CD1c-positive myeloid dendritic cell (primary cell): Measurements from ENCODE around the gene EPN3.

ENCODE experiments used
- DNase-seq: peaks from one replicate; pipeline ENCODE4 v3.0.0-alpha.2; 2016; ENCODE audit errors: extremely low spot score

EPN3 gene

DNA sequence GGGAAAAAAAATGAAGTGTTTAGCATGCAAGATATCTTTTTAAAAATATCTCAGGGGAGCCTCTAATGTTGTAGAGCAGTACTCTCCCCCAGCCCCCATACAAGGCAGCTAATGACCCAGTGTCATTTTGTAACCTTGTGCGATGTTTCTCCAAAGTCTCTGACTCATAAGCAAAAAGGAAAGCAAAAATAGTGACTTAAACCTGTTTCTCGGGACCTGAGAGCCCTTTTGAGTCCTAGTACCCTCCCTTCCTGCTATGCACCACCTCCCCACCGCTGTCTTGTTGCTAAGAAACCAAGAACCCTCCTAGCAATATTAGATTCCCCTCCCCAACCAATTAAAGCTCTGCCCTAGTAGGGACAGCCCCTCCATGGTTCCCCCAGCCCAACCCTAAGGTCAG, 21.5 kb upstream of the EPN3 start:
- peak; percentile 7 for DNase-seq

DNA sequence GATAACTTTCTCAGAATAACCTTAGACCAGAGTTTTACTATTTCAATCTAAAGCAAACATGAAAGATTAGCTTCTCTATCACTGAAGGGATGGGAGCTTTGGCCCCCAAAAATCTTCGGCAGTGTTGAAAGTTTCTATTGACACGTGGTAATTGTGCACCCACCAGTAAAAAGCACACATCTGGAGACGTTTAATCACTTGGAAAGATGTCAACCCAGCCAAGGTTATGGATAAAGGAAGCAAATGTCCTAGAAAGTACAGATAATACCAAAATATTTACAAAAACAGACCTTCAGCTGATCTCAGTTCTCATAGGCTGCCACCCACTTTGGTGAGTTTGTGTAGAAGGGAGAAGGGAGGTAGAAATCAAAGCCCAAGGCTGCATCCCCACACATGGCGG, 19.0 kb upstream of the EPN3 start:
- DNase-seq, result no peak

DNA sequence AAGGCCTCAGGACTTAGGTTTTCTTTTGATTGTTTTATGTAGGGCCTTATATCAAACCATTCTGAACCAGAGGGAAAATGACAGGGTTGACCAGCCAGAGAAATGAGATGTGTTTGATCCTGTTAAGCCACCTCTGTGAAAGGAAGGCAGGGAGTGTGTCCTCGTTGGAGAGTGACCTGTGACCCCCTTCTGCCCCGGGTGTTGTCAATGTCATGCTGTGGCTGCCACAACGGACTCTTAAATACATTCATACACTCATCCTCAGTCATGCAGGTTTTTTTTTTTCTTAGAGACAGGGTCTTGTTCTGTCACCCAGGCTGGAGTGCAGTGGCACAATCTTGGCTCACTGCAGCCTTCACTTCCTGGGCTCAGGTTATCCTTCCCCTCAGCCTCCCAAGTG, 18.1 kb upstream of the EPN3 start:
- DNase-seq, result no peak

DNA sequence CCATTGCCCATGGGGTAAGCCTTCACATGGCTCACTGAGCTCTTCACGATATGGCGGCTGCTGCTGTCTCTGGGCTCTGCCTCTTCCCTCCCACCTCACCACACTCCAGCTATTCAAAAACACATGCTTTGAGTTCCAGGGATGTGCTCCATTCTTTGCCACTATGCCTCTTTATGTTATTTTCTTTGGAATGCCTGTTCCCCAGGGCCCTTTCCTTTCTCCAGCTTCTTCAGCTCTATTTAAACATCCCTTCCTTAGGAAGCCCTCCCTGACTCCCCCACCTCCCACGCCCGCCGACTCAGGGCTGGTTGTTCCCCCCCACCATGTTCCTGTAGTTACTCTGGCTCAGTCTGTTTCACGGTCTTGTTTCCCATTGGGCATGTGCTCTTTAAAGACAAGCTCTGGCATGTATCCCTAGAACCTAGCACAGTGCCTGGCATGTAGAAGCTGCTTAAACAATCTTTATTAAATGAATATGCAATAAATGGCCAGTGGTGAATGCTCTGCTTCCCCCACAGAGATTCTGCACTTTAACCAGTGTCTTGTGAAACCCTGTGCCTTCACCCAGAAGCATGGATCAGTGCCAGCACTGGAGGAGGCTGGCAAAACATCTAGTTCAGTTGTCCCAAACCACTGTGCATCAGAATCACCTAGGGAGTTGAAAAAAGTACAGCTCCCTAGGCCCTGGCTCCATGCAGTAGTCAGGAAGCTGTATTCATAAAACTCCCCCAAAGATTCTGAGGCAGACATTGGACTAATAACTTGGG, 17.4 kb upstream of the EPN3 start:
- peak; percentile 15 for DNase-seq

DNA sequence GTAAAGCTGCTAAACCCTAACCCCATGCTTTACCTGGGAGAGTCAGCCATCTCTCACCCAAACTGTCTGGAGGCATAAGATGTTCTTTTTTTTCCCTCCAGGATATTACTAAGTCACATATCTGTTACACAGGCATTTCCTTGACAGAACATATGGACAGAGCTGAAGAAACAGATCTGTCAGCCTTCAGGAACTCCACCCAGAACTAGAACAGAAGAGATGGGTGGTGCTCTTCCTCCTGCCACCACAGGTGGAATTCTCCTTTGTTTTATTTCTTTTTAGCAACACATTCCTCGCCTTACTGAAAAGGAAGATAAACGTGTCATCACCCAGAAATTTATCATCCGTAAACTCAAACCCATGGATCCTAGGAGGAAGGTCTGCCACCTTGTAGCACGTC, 15.5 kb upstream of the EPN3 start:
- DNase-seq, result no peak

DNA sequence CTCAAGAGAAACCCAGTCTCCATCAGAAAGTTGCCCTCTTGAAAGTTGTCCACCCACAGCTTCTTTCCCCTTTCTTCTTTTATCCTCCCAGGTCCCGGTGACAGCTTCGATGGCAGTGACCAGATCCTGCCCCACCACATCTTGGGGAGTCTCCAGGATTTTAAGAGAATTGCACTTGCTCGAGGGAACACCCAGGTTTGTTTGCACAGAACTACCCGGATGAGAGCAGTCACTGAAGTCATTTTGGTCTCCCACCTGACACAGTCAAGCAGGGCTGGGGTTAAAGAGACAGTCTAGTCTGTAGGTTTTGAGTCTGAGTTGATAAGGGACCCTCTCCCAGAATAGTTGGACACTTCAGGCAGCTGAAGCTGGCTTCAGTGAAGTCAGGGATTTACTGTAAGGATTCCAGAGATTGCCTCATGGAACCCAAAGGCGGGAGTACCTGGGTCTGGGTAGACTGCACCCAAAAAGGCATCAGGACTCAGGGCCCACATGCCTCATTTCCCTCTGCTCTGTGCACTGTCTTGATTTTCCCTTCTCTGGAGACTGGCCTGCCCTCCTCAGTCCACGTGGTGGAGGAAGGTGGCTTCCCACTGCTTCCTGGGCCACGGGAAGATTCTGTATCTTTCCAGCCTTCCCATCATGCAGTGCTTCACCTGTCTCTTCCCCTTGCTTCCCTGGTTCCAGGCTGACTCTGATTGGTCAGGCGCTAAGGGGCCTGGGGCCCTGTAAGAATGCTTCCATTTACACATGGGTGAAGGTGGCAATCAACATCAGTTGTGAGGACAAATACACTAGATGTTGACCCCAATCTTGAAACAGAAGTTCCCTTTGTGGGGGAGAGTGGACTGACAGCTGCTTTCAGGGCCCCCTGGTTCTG, 14.8 kb upstream of the EPN3 start:
- no peak for DNase-seq

DNA sequence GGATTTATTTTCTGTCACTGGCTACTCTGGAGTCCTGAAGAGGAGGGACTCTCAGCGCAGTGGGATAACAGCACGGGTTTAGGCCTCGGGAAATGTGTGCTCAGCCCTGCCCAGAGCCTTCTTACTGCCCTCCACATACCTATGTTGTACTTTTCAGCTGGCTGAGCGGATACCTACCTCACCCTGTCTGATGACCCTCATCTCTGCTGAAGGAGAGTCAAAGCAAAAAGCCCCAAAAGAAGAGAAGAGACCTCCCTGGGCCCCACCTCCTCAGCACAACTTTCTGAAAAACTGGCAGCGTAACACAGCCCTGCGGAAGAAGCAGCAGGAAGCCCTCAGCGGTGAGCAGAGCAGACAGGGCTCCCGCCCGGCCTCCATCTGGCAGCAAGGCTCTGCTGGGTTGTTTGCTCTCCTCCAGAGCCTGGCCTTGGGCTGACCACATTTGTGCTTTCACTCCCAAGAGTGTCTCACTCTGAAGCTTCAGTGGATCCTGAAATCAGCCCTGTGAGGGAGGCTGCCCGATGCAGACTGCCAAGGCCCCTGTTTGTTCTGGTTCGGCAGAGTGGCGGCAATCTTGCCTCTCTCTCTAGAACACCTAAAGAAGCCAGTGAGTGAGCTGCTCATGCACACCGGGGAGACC, 14.0 kb upstream of the EPN3 start:
- no peak for DNase-seq

DNA sequence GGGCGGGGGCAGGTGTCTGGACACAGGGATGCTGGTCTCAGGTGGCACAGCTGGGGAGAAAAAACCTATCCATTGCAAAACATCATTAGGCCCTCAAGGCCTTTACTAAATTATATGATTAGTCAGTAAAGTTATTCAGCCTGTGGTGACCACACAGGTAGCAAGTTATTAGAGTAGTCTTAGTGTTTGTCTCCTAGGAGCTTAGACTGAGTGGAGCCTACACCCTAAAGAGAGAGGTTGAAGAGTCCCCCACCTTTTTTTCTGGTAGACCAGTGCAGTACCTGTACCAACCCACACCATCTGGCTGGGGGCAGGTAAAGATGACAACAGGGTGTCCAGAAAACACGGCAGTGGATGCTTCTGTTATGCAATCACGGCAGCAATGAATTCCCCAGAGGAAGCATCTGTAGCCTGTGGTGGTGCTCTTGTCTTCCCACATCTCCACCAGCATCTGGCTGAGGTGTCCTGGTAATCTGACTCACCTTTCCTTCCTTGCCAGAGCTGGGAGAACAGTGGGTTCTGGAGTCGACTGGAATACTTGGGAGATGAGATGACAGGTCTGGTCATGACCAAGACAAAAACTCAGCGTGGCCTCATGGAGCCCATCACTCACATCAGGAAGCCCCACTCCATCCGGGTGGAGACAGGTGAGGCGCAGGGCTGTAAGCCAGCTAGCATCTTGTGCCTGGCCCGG, 13.2 kb upstream of the EPN3 start:
- no peak for DNase-seq

DNA sequence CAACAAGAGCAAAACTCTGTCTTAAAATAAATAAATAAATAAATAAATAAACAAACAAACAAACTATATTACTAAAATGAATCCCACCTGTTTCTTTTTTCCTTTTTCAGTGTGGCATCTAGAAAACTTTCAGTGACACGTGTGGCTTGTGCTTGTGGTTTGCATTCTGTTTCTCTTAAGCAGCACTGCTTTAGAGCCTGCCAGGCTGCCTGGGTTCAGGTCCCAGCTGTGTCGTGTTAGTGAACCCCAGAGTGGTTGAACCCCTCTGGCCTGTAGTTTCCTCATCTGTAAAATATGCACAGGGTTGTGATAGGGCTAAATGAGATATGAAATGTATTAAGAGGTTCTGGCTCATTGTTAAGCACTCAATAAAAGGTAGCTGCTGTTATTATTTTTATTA, 12.1 kb upstream of the EPN3 start:
- DNase-seq, result no peak

DNA sequence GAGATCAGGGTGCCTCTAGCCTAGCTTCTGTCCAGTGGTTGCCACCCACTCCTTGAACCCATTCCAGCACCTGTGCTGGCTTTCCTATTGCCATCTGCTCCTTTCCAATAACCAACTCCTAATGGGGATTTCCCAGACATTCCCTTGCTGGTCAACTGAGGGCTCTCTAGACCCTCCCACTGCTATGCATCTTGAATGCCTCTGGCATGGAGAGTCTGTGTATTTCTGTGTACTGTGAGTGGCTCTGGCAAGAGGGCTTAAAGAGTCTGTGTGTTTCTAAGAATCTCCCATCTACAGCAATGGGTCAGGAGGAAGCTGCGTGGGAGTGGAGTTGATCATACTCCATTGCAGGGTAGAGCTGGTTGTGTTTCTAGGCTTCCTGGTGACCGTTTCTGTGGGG, 11.0 kb upstream of the EPN3 start:
- no peak for DNase-seq

DNA sequence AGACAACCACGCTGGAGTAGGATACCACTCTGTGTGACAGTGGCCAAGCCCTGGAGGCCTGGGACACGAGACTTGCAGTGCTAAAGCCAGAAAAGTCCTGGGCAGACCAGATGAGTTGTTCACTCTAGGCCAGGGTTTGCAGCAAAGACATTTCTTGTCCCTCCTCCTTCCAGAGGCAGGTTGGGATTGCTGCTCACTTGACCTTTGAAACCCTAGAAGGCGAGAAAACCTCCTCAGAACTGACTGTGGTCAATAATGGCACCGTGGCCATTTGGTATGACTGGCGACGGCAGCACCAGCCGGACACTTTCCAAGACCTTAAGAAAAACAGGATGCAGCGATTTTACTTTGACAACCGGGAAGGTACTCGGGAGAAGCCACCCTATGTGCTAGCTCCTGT, 9.8 kb upstream of the EPN3 start:
- DNase-seq, result no peak

DNA sequence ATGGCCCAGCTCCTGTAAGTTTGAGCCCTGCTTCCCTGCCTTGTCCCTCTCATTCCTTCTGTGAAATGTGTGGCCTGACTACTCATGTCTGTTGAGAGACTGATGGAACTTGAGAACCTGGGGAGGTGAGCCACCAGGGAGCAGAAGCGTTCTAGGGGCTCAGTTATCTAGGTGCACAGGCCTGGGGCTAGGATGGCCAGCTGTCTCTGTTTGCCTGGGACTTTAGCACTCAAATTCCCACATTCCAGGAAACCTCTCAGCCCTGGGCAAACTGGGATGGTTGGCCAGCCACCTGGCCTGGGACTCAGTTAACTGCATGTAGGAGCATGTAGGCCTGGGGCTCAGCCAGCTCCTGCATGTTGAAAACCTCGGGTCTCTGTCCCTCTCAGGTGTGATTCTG, 9.3 kb upstream of the EPN3 start:
- DNase-seq, result no peak

DNA sequence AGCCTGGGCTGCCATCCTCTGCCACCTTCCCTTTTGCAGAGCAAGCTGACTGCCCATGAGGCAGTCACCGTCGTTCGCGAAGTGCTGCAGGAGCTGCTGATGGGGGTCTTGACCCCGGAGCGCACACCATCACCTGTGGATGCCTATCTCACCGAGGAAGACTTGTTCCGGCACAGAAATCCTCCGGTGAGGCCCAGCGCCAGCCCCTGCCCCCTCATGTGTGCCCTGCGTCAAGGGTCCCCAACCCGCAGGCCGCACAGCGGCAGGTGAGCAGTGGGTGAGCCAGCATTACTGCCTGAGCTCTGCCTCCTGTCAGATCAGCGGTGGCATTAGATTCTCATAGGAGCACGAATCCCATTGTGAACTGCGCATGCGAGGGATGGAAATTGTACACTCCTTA, 7.7 kb upstream of the EPN3 start:
- DNase-seq, result no peak

DNA sequence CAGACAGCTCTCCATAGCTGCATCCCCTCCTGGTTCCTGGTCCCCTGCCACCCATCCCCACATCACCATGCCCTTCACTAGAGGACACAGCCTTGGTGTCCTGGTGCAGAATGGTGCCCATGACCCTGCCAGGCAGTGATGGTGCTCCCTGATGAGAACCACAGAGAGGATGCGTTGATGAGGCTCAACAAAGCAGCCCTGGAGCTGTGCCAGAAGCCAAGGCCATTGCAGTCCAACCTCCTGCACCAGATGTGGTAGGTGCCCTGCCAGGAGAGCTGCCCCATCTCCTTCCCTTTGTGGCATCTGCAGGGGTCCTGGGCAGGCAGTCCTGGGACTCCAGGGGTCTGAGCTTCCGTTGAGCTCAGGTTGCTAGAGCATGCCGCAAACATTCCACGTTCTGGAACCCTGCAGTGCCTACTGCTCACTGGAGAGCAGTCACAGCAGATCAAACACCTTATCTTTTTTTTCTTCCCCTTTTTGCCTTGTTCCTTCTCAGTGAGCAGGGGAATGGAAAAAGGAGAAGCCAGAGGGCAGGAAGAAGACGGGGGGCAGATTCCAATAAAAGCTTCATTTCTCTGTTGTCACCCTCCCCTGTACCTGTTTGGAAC, 5.3 kb upstream of the EPN3 start:
- no peak for DNase-seq

DNA sequence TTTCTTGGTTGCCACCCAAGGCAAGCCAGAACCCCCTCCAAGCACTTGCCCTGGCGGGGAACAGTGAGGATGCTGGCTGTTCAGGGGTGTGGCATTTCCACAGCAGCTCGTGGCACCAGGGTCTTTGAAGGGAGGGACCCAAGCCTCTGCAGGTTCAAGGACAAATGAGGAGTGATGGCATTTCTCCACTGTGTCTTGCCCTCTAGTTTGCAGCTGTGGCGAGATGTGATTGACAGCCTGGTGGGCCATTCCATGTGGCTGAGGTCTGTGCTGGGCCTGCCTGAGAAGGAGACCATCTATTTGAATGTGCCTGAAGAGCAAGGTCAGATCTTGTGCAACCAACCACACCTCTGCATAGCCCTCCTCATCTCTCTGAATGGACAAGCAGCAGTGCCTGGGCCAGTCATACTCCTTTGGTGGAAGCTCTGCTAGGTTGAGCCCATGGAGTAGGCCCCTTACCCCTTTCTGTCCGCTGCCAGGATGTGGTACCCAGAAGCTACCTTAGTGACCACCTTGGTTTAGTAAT, 4.5 kb upstream of the EPN3 start:
- no peak for DNase-seq

DNA sequence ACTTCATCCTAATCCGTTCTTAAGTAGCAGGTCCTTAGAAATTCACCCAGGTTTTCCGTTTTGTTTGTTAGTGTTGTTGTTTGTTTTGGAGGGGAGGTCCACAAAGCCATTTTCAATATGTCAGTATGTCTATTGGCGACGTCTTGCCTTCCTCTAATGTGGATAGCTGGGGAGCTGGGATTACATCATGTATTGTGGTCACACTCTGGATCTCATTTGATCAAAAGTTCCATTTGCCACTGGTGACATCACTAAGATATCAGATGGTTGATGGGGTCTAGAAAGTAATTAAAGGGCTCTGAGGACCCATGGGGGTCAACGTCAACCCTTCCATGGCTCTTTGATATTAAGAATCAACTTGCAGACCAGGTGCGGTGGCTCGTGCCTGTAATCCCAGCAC, 2.7 kb upstream of the EPN3 start:
- no peak for DNase-seq

DNA sequence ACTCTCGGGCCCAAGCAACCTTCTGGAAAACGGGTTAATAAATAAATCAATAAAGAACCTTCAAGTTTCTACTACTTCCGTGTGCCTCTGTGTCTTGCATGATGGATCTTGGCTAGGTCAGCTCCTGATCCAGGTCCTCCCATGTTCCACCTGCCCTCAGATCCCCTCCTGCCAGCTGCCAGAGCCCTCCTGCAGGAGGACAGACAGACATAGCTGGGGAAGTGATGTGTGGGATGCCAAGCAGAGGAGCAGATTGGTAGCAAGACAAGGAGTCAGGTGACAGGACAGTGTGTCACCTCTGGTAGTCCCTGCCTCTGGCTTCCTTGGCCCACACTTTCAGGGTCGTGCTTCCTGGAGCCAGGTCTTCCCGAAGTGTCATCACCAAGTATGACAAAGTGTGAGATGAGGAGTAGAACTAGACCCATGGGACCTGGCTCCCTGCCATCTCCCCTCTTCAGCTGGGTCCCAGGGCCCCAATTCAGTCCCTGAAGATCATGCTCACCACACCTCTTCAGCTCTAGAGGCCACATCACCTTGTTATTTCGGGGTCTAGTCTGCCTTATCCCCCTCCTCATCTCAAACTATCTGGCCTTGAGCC, 1.0 kb upstream of the EPN3 start:
- DNase-seq, result no peak

DNA sequence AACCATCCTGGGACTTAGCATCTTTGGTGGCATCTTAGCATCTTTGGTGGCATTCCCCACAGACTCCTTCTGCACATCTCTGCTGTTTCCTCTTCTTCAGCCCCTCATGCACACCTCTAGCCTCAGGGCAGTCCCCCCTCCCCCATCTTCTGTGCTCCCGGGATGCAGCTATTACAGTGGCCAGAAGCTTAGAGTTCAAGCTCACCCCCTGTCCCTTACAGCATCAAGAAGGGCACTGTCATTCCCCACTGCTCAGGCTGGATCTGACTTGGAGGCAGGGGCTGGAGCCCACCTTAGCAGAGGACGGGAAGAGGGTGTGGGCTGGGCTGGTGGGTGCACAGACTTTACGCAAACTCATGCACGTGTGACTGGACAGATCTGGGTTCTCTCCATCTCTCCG, 650 bp downstream of the EPN3 start:
- DNase-seq, result no peak

DNA sequence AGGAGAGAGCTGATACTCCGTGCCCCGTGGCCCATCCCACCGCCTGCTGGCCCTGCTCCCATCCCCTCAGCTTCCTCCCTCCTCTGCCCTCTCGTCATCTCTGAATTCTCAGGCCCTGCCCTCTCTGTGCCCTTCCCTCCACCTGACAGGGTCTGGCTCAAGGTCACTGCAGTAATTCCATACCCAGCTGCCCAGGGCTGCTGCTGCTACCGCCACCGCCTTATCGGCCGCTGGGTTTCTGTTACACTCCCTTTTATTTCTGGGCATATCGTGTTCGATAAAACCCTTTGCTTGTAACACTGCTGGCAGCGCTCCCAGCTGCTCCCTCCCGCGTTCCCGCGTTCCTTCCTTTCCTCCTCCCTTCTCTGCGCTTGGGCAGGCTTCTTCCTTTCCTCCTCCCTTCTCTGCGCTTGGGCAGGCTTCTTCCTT, 1.2 kb downstream of the EPN3 start:
- DNase-seq, result no peak

DNA sequence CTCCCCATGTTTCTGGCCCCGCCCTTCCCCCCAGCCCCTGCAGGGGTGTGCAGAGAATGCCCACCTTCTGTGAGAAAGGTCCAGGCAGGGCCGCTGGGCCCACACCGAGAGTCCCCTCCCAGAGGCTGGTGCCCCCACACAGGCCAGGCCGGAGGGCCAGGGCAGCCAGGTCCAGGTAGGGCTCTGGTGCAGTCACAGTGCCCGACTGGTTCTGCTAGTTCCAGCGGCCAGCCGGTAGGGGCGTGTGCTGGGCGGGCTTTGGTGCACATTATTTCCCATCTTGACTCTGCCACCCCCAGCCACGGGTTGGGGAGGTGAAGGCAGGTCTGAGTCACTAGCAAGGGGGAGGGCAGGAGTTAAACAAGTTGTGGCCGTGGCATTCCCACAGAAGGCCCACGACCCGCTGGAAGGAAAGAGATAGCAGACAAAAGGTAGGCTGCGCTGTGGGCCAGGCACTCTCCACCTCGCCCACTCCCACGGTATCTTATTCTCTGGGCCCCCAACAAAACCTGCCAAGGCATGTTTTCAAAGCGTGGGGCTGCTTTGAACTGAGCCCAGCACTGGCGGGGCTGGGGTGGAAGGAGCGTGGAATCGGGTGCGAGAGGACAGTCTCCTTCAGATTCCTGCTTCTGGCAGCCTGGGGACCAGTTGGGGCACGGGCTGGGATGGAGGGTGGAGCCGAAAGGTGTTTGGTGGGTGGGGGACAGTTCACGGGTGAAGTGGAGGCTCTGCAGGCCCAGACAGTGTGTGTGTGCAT, 1.9 kb downstream of the EPN3 start:
- DNase-seq, result peak; percentile 15
